Peyer's patch (tissue), 4 donors: ENCODE results near the gene MSI2. TPM values are rescaled to one million over a fixed set of nuclear protein-coding genes. Genes with fewer than 3 reads are reported as not detected.
"Not testable (repeated sequence)": the region's sequence is repeated elsewhere in the genome, so short reads cannot be mapped to it uniquely, and the experiment has no call there.

Source experiments
- DNase-seq, 3 donors: peaks; one replicate each; pipeline ENCODE4 v3.0.0-alpha.2; 2017 to 2019
- H3K27ac ChIP-seq, 4 donors: fragments of 200-600 bp; sonication (generic); one replicate each; pipeline ENCODE4 v1.5.1; 2016 to 2019
- H3K27me3 ChIP-seq, 2 donors: fragments of 200-600 bp; sonication (generic); one replicate each; pipeline ENCODE4 v1.5.1; 2019
- H3K36me3 ChIP-seq, 3 donors: fragments of 200-600 bp; sonication (generic); one replicate each; pipeline ENCODE4 v1.5.1; 2016 to 2019
- H3K4me1 ChIP-seq, 4 donors: fragments of 200-600 bp; sonication (generic); one replicate each; pipeline ENCODE4 v1.5.1; 2016 to 2019
- H3K4me3 ChIP-seq, 4 donors: fragments of 200-600 bp; sonication (generic); 1 replicate in 3 of 4; 2 replicates in 1 of 4; pipeline ENCODE4 v1.5.1; 2016 to 2019; ENCODE audit warnings: mild to moderate bottlenecking in 1 of 4
- H3K9me3 ChIP-seq, 4 donors: fragments of 200-600 bp; sonication (generic); one replicate each; pipeline ENCODE4 v1.5.1; 2016 to 2019; ENCODE audit warnings: mild to moderate bottlenecking in 1 of 4
- POLR2A ChIP-seq, 2 donors: fragments of 450-650 bp; IDR thresholded peaks; one replicate each; pipeline ENCODE4 v1.5.1; 2017; ENCODE audit warnings: antibody characterized with exemption in 2 of 2, mild to moderate bottlenecking in 2 of 2, moderate library complexity in 2 of 2
- total RNA-seq, 4 donors: library from RNA; depleted of rRNA; stranded (reverse); fragments of >200 nt; gene quantifications; one replicate each; pipeline ENCODE4 v1.1.0, GENCODE V29; 2016
- TF ChIP-seq, protein P1 (sequence below), 6 experiments: fragments of 450-650 bp in 4 of 6; fragments of 200-600 bp in 2 of 6; sonication (generic) in 1 of 6; IDR thresholded peaks; one replicate each; pipeline ENCODE4 v1.5.1; 2017 to 2019; ENCODE audit warnings: antibody characterized with exemption in 6 of 6, mild to moderate bottlenecking in 3 of 6, moderate library complexity in 1 of 6

Gene MSI2
- total RNA-seq, 4 donors from 2014 or later: 25.9 to 39.0 (median 29.2) TPM

DNA sequence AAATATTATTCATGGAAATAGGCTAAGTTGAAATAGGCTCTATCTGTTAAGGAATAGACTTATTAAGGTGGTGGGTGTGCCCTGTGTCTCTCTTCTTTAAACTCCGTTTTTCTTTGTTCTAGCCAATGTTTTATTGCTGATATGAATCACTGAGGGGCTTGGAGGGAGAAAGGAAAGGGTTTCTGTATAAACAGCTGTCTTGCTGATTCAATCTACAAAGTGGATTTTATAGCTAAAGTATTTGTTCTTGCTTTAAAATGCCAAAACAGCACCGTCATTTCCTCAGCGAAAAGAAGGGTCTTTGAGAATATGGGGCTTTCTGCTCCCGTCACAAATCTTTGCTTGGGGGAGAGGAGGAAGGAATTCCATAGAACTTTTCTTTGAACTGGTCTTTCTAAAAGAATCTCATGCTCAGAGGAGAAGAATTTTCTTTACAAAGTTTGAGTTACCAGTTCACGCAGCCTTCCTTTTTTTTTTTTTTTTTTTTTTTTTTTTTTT, 39.3 kb downstream of the MSI2 start:
- no peaks in the 10 kb centered on the region for H3K27me3 ChIP-seq
- H3K9me3 ChIP-seq: no peaks in the 10 kb centered on the region
- DNase-seq: no peak
- H3K4me1 ChIP-seq: peaks cover 0 to 5% (median 0%) of the 10 kb centered on the region in 4 donors
- H3K4me3 ChIP-seq: no peak overlapping the region
- no peak overlapping the region for H3K27ac ChIP-seq
- H3K36me3 ChIP-seq: peaks cover 0 to 7% (median 0%) of the 10 kb centered on the region in 3 donors
- no peak for TF ChIP-seq POLR2A (IDR thresholded peaks at IDR 0.05)
- TF ChIP-seq, protein P1, sequence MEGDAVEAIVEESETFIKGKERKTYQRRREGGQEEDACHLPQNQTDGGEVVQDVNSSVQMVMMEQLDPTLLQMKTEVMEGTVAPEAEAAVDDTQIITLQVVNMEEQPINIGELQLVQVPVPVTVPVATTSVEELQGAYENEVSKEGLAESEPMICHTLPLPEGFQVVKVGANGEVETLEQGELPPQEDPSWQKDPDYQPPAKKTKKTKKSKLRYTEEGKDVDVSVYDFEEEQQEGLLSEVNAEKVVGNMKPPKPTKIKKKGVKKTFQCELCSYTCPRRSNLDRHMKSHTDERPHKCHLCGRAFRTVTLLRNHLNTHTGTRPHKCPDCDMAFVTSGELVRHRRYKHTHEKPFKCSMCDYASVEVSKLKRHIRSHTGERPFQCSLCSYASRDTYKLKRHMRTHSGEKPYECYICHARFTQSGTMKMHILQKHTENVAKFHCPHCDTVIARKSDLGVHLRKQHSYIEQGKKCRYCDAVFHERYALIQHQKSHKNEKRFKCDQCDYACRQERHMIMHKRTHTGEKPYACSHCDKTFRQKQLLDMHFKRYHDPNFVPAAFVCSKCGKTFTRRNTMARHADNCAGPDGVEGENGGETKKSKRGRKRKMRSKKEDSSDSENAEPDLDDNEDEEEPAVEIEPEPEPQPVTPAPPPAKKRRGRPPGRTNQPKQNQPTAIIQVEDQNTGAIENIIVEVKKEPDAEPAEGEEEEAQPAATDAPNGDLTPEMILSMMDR (IDR thresholded peaks at IDR 0.05): no peak

DNA sequence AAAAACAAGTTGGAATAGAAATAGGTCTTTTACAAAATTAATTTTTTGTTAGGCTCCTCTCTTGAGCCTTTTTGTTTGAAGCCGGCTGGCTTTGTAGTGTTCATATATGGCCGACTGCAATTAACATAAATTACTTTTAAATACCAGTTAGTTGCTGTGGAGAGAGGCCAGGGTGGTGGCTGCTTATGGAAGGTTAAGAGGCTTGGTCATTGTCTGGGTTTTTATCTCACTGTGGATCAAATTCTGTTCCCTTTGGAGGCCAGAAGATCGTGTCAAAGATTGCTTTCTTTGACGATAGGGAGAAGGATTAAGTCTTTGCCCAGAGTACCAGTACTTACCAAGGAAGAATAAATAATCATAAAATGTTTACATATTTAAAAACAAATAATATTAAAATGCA, 39.9 kb downstream of the MSI2 start:
- Histone ChIP-seq H3K27me3 (no peaks in the 10 kb centered on the region), H3K27ac (no peak overlapping the region), H3K4me1 (peaks cover 0 to 5% (median 0%) of the 10 kb centered on the region in 4 donors), H3K4me3 (no peak overlapping the region), H3K36me3 (peaks cover 0 to 7% (median 0%) of the 10 kb centered on the region in 3 donors), H3K9me3 (no peaks in the 10 kb centered on the region)
- no peak for DNase-seq
- no peak for TF ChIP-seq POLR2A (IDR thresholded peaks at IDR 0.05)
- TF ChIP-seq, protein P1 (IDR thresholded peaks at IDR 0.05): no peak

DNA sequence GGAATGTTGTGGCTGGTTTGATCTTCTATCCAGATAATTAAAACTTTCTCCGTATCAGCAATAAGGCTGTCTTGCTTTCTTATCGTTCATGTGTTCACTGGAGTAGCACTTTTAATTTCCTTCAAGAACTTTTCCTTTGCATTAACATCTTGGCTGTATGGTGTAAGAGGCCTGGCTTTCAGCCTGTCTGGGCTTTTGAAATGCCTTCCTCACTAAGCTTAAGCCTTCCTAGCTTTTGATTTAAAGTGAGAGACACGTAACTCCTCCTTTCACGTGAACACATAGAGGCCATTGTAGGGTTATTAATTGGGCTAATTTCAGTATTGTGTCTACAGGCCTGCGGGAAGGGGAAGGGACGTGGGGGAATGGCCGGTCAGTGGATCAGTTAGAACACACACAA, 42.9 kb downstream of the MSI2 start:
- Histone ChIP-seq H3K36me3 (peaks cover 0 to 7% (median 0%) of the 10 kb centered on the region in 3 donors), H3K9me3 (no peaks in the 10 kb centered on the region), H3K27me3 (no peaks in the 10 kb centered on the region), H3K4me3 (no peak overlapping the region), H3K27ac (no peak overlapping the region), H3K4me1 (peaks cover 0 to 5% (median 0%) of the 10 kb centered on the region in 4 donors)
- TF ChIP-seq POLR2A (IDR thresholded peaks at IDR 0.05): no peak
- TF ChIP-seq, protein P1 (IDR thresholded peaks at IDR 0.05): no peak
- no peak for DNase-seq

DNA sequence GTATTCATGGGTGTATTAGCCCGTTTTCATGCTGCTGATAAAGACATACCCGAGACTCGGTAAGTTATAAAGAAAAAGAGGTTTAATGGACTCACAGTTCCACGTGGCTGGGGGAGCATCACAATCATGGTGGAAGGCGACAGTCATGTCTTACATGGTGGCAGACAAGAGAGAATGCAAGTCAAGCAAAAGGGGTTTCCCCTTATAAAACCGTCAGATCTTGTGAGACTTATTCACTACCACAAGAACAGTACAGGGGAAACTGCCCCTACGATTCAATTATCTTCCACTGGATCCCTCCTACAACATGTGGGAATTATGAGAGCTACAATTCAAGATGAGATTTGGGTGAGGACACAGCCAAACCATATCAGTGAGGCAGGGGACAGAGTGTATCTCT, 44.3 kb downstream of the MSI2 start:
- not testable (repeated sequence) for H3K4me3 ChIP-seq, H3K27ac ChIP-seq, H3K27me3 ChIP-seq, DNase-seq, H3K36me3 ChIP-seq, H3K9me3 ChIP-seq, H3K4me1 ChIP-seq

DNA sequence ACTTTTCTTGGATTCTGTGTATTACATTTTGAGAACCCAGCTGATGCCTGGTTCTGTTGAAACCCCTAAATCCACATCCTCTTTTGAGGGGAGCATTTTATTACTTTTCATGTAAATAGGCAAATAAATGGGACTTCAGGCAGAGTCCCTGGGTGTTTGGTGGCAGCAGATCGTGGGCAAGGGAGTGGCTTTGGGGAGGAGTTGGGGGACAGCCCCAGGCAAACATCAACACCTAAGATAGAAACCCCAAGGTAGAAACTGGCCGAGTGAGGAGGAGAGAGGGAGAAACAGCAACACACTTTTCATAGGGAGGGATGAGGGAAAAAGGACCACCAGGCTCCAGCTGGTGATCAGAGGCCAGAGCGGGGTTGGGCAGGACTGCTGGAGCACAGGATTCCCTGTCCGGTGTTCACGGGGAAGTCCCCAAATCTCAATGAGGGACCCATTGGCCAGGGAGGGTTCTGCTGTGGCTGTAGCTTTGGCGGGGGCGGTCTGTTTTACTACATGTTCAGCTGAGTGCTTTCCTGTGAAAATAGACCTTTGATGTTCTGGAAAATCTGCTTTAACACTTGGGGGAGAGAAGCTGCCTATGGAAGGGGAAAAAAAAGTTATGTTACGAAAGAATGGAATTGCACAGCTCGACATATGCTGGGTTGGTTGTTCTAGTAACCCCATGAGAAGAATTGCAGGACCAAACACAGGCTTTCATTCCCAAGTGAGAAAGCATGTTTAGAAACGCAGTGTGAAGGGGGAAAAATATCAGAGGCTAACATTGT, 46.6 kb downstream of the MSI2 start:
- Histone ChIP-seq H3K27ac (no peak overlapping the region), H3K4me3 (no peak overlapping the region), H3K4me1 (no peaks in the 10 kb centered on the region), H3K36me3 (peaks cover 0 to 4% (median 0%) of the 10 kb centered on the region in 3 donors), H3K9me3 (no peaks in the 10 kb centered on the region), H3K27me3 (no peaks in the 10 kb centered on the region)
- TF ChIP-seq, protein P1 (IDR thresholded peaks at IDR 0.05): no peak
- TF ChIP-seq POLR2A (IDR thresholded peaks at IDR 0.05): no peak
- DNase-seq: no peak

DNA sequence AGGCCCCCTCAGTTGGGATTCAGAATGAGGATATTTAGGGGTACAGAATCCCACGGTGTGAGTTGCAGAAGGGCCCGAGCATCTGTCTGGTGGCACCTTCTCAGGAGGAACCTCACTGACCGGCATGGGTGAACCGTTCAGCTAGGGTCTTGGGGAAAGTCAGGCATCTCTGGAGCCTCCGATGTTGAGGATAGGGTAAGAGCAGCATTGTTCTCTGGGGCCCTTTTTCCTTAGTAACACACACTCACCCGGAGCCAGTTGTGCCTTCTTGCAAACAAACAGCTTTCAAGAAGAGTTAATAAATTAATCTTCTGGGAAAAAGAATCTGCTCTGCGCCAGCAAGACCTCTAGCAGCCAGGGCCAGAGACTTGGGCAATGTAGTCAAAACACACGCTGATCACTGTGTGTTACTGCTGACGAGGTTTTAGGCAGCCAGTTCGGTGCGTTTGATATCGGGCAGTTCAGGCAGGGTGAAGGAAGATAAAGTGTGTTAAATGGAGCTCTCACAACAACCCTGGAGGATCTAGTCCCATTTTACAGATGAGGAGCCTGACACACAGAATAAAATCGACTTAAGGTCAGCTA, 48.9 kb downstream of the MSI2 start:
- Histone ChIP-seq H3K27me3 (no peaks in the 10 kb centered on the region), H3K36me3 (no peaks in the 10 kb centered on the region), H3K27ac (no peak overlapping the region), H3K4me3 (no peak overlapping the region), H3K4me1 (no peaks in the 10 kb centered on the region), H3K9me3 (no peaks in the 10 kb centered on the region)
- no peak for TF ChIP-seq POLR2A (IDR thresholded peaks at IDR 0.05)
- TF ChIP-seq, protein P1 (IDR thresholded peaks at IDR 0.05): no peak
- DNase-seq: no peak
